Activated CD8-positive, alpha-beta memory T cell treated with anti-CD3 and anti-CD28 coated beads, Interleukin-2, amount 50 U/mL, for 1 hour (primary cell): Measurements from ENCODE around the gene SIGLEC1.

Experiments used
- DNase-seq: peaks from one replicate; pipeline ENCODE4 v3.0.0-alpha.2; 2020; ENCODE audit errors: extremely low read depth

The SIGLEC1 gene

GRCh38 chr20:3712279-3712873, at the start of gene SIGLEC1:
Gene SIGLEC1, minus strand, starts transcription at chr20:3712600. Its CDS starts 5,472 bp downstream, at chr20:3707128.
- DNase-seq: no peak

- no peak for DNase-seq
Measured at GRCh38 chr20:3760655-3761348, 48.4 kb upstream of the SIGLEC1 start.

GRCh38 chr20:3759884-3760283, 47.5 kb upstream of the SIGLEC1 start:
- DNase-seq: no peak

GRCh38 chr20:3759316-3759823, 47.0 kb upstream of the SIGLEC1 start:
- DNase-seq: no peak

GRCh38 chr20:3758566-3758965, 46.2 kb upstream of the SIGLEC1 start:
- no peak for DNase-seq

GRCh38 chr20:3757268-3757667, 44.9 kb upstream of the SIGLEC1 start:
- DNase-seq: no peak

- DNase-seq: no peak
Measured at GRCh38 chr20:3755814-3756480, 43.5 kb upstream of the SIGLEC1 start.

- DNase-seq: no peak
Measured at GRCh38 chr20:3755269-3755668, 42.9 kb upstream of the SIGLEC1 start.

- no peak for DNase-seq
Measured at GRCh38 chr20:3754276-3754630, 41.9 kb upstream of the SIGLEC1 start.

GRCh38 chr20:3753501-3754275, 41.3 kb upstream of the SIGLEC1 start:
- no peak for DNase-seq

GRCh38 chr20:3753098-3753497, 40.7 kb upstream of the SIGLEC1 start:
- DNase-seq: no peak

- no peak for DNase-seq
Measured at GRCh38 chr20:3752386-3752759, 40.0 kb upstream of the SIGLEC1 start.

- no peak for DNase-seq
Measured at GRCh38 chr20:3751675-3752385, 39.4 kb upstream of the SIGLEC1 start.

GRCh38 chr20:3751305-3751674, 38.9 kb upstream of the SIGLEC1 start:
- no peak for DNase-seq

GRCh38 chr20:3749689-3750531, 37.5 kb upstream of the SIGLEC1 start:
- no peak for DNase-seq

- DNase-seq: no peak
Measured at GRCh38 chr20:3749087-3749688, 36.8 kb upstream of the SIGLEC1 start.

GRCh38 chr20:3748073-3748472, 35.7 kb upstream of the SIGLEC1 start:
- DNase-seq: no peak

GRCh38 chr20:3747471-3747870, 35.1 kb upstream of the SIGLEC1 start:
- no peak for DNase-seq

- no peak for DNase-seq
Measured at GRCh38 chr20:3745686-3746173, 33.3 kb upstream of the SIGLEC1 start.
